ENCODE measurements around the gene LGALS7B.

Gene LGALS7B

DNA sequence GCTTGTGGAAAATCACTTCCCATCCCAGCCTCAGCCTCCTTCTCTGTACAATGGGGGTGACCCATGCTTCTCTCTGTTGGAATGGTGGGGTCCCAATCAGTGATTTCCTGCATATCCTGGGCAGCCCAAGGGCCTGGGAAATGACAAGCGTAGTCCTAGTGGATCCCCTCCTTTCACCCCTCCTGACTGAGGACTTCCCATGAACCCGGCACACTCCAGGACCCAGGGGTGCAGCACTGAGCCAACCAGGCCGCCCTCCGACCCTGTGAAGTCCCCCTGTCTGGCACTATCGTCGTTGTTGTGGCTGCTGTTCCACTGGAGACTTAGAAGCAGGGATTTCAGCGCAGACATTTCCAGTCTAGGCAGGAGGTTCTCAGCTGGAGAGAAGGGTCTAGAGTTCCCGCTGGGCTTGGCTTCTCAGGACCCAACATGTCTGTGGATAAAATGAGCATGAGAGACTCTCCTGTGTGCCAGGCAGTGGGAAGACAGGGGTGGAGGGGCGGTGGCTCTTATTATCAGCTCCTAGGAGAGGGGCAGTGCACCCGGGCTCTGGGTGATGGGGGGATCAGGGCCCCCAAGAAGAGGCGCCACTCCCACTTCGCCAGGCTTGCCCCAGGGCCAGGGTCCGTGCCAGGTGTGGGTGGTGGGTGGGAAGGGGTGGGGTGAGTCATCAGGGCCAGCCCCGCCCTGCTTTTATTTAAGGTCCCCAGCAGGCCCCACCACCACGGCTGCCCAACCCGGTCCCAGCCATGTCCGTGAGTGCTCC is at the start of gene LGALS7B:
TSS of gene LGALS7B (plus strand) at position 723 of the 766 bp plus-strand sequence. CDS start at position 750, 27 bp downstream.
- no peak for DNase-seq (ENCODE audit: low read depth)
- no peak within 1 kb of the TSS for H3K4me3 ChIP-seq (replicated peaks; ENCODE audit: low read depth, low read length)
- TF ChIP-seq, protein P1, sequence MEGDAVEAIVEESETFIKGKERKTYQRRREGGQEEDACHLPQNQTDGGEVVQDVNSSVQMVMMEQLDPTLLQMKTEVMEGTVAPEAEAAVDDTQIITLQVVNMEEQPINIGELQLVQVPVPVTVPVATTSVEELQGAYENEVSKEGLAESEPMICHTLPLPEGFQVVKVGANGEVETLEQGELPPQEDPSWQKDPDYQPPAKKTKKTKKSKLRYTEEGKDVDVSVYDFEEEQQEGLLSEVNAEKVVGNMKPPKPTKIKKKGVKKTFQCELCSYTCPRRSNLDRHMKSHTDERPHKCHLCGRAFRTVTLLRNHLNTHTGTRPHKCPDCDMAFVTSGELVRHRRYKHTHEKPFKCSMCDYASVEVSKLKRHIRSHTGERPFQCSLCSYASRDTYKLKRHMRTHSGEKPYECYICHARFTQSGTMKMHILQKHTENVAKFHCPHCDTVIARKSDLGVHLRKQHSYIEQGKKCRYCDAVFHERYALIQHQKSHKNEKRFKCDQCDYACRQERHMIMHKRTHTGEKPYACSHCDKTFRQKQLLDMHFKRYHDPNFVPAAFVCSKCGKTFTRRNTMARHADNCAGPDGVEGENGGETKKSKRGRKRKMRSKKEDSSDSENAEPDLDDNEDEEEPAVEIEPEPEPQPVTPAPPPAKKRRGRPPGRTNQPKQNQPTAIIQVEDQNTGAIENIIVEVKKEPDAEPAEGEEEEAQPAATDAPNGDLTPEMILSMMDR (IDR thresholded peaks at IDR 0.05; ENCODE audit: low read length, missing control alignments): no peak

DNA sequence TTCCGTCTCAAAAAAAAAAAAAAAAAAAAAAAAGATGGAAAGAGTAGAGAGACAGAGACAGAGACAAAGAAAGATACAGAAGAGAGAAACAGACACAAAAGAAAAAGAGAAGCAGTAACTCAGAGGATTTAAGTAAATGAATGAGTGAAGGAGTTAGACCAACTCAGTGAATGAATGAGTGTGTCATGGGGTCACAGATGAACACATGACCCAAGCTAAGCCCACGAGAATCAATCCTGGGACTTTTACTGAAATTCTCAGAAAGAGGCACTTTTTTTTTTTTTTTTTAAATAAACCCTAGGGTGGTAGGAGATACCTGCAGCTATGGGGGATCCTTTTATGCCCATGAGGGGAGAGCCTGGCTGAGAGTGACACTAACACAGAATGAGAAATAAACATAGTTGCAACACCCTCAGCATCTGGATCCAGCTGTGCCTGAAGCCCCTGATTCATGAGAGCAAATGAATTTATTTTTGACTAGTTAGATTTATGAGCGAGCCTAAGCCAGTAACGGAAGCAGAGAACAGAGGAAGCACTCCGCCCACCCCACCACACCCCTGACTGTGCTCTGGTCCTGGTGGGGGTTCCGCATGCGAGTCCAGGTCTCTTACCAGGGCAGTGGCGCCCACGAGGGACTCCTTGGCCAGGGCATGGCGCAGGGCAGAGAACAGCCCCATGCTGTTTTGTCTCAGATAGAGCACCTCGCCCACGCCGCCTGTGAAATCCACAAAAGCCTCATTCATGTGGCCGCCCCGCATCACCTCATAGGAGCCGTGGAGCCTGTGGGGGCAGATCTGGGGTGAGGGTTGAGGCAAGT is 49.4 kb upstream of the LGALS7B start:
- H3K4me3 ChIP-seq (replicated peaks; ENCODE audit: low read depth, low read length): no peak overlapping the region
- TF ChIP-seq, protein P1 (IDR thresholded peaks at IDR 0.05; ENCODE audit: low read length, missing control alignments): no peak
- no peak for DNase-seq (ENCODE audit: low read depth)

DNA sequence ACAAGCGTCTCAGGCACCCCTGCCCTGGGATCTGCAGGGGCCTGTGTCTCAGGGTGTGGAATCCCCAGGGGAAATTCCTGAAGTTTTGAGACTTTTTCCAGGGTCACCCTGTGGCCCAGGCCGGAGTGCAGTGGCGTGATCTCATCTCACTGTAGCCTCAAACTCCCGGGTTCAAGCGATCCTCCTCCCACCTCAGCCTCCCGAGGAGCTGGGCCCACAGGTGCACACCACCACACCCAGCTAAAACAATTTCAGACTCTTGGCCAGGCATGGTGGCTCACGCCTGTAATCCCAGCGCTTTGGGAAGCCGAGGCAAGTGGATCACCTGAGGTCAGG is 48.8 kb upstream of the LGALS7B start:
- DNase-seq (ENCODE audit: low read depth): no peak
- H3K4me3 ChIP-seq (replicated peaks; ENCODE audit: low read depth, low read length): no peak overlapping the region
- TF ChIP-seq, protein P1 (IDR thresholded peaks at IDR 0.05; ENCODE audit: low read length, missing control alignments): no peak

DNA sequence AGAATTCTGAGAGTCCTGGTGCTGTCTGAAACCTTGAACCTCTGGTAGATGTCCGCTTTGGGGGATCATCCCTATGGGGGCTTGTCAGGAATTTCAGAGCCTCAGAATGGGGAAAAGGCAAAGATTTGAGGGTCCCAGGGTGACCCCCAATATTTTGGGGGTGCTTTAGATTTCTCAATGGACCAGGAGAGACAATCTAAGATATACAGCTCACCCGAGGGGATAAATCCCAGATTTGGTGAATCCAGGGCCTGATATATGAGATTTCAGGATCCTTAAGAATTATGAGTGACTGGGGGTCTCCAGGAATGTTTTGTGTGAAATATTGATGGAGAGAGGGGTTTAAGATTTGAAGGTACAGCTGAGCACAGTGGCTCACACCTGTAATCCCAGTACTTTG is 48.1 kb upstream of the LGALS7B start:
- no peak for DNase-seq (ENCODE audit: low read depth)
- TF ChIP-seq, protein P1 (IDR thresholded peaks at IDR 0.05; ENCODE audit: low read length, missing control alignments): no peak
- H3K4me3 ChIP-seq (replicated peaks; ENCODE audit: low read depth, low read length): no peak overlapping the region

DNA sequence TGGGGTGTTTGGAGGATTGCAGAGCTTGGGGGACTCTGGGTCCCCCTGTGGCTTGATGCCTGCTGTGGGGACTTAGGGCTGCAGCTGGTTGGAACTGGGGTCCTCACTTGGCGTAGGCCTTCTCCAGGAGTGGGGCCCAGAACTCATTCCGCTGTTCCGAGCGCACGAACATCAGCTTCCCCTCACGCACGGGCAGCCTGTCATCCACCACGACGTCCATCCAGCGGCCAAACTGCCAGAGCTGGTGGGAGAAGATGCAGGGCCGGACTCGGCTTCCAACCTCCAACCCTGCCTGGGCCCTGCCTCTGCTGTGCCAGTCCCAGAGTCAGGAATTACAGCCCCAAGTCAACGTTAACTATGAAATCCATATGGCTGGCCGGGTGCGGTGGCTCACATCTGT is 47.3 kb upstream of the LGALS7B start:
- H3K4me3 ChIP-seq (replicated peaks; ENCODE audit: low read depth, low read length): no peak overlapping the region
- TF ChIP-seq, protein P1 (IDR thresholded peaks at IDR 0.05; ENCODE audit: low read length, missing control alignments): no peak

DNA sequence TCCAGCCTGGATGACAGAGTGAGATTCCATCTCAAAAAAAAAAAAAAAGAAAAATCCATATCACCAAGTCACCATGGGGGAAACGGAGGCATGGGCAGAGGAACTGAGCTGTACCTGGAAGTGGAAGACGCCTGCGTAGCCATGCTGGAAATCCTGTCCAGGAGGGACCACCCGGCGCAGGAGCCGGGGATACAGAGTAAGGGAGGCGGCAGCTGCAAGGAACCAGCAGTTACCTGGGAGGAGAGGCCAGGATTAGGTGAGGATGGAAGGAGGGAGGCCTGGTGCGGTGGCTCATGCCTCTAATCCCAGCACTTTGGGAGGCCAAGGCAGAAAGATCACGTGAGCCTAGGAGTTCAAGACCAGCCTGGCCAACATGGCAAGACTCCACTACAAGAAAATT is 46.7 kb upstream of the LGALS7B start:
- DNase-seq (ENCODE audit: low read depth): no peak
- TF ChIP-seq, protein P1 (IDR thresholded peaks at IDR 0.05; ENCODE audit: low read length, missing control alignments): no peak

More for the DNA sequence above, 47.3 kb upstream of the LGALS7B start:
- DNase-seq (ENCODE audit: low read depth): no peak

More for the DNA sequence above, 46.7 kb upstream of the LGALS7B start:
- H3K4me3 ChIP-seq (replicated peaks; ENCODE audit: low read depth, low read length): no peak overlapping the region

Measured in fibroblast of pulmonary artery (primary cell).